ENCODE measurements around the gene CEACAM21.
"Not testable (repeated sequence)": the region's sequence is repeated elsewhere in the genome, so short reads cannot be mapped to it uniquely, and the experiment has no call there.

The CEACAM21 gene

GRCh38 chr19:41554907-41555306 is 21.1 kb upstream of the CEACAM21 start:
- DNase-seq (ENCODE audit: low read depth in 1 of 2, low spot score in 1 of 2) = no peak
- no peak for TF ChIP-seq JUND (IDR thresholded peaks at IDR 0.05; ENCODE audit: low read depth)
- in situ Hi-C loops (cut with HindIII; ENCODE audit: low pct_unique_long_range_greater_than_20kb, low sequenced_read_pairs) = no loop called here

DNA sequence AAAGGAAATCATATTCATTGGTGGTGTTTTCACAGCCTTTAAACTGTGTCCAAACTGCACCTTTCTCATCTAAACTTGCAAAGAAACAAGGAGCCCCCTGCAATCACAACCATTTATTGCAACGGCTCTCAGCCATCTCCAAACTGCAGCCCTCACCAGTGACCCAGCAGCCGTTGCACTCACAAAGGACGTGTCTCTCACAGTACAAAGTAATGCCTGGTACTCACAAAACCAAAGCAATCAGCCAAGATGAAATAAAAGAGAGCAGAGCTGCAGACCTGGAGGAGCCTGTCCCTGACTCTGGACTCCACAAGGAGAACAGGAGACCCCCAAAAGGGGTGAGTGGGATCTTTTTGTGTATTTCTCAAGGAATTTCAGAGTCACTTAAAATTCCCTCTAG is 20.2 kb upstream of the CEACAM21 start:
- no peak for DNase-seq (ENCODE audit: low read depth in 1 of 2, low spot score in 1 of 2)
- TF ChIP-seq JUND (IDR thresholded peaks at IDR 0.05; ENCODE audit: low read depth) = no peak
- in situ Hi-C loops (cut with HindIII; ENCODE audit: low pct_unique_long_range_greater_than_20kb, low sequenced_read_pairs) = no loop called here

GRCh38 chr19:41563854-41564514 is 12.0 kb upstream of the CEACAM21 start:
- DNase-seq (ENCODE audit: low read depth in 1 of 2, low spot score in 1 of 2) = no peak
- no peak for TF ChIP-seq JUND (IDR thresholded peaks at IDR 0.05; ENCODE audit: low read depth)
- in situ Hi-C loops (cut with HindIII; ENCODE audit: low pct_unique_long_range_greater_than_20kb, low sequenced_read_pairs) = no loop called here

DNA sequence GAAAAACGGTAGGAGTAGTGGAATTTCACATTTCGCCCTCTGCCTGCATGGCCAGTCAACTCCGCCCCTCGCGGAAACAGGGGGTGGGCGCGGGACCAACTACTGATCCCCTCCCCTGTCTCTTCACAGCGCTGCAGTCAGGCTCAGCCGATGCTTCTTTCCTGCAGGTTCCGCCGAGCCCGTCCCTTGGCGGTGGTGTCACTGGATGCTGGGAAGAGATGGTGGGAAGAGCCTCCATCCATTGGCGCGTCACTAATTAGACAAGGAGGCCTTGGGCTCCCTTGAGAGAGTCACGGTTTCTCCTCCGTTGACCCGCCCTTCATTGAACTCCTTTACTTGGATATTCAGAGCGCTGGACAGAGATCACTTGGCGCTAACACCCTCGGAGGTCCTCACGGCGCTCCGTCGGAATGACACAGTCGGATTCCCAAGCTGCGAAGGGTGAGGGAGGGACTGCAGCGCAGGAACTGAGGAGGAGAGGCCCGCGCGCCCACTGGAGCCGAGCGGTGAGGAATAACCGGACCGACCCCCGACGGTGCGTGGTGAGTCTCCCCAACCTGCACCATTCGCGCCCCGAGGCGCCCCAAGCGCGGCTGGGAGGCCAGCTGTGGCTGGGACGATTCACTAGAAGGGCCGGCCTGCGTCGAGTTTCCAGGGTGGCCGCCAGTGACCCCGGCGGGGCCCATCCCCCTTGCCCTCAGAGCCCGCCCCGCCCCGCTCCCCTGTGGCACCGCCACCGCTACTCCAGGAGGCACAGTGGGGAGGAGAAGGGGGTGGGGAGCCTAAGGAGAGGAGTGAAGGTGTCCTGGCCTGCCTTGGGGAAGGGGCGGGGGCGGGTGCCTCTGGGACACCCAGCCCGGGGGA is 11.2 kb upstream of the CEACAM21 start:
- peak in 1 of 2 experiments; percentile 16 for DNase-seq (ENCODE audit: low read depth in 1 of 2, low spot score in 1 of 2)
- TF ChIP-seq JUND (IDR thresholded peaks at IDR 0.05; ENCODE audit: low read depth) = no peak
- in situ Hi-C loops (cut with HindIII; ENCODE audit: low pct_unique_long_range_greater_than_20kb, low sequenced_read_pairs) = no loop called here

GRCh38 chr19:41565379-41565720 is 10.6 kb upstream of the CEACAM21 start:
- in situ Hi-C loops (cut with HindIII; ENCODE audit: low pct_unique_long_range_greater_than_20kb, low sequenced_read_pairs) = no loop called here
- TF ChIP-seq JUND (IDR thresholded peaks at IDR 0.05; ENCODE audit: low read depth) = no peak
- DNase-seq (ENCODE audit: low read depth in 1 of 2, low spot score in 1 of 2) = no peak

GRCh38 chr19:41566001-41566400 is 10.0 kb upstream of the CEACAM21 start:
- in situ Hi-C loops (cut with HindIII; ENCODE audit: low pct_unique_long_range_greater_than_20kb, low sequenced_read_pairs) = no loop called here
- no peak for DNase-seq (ENCODE audit: low read depth in 1 of 2, low spot score in 1 of 2)
- no peak for TF ChIP-seq JUND (IDR thresholded peaks at IDR 0.05; ENCODE audit: low read depth)

- no peak for TF ChIP-seq JUND (IDR thresholded peaks at IDR 0.05; ENCODE audit: low read depth)
- DNase-seq (ENCODE audit: low read depth in 1 of 2, low spot score in 1 of 2) = no peak
- in situ Hi-C loops (cut with HindIII; ENCODE audit: low pct_unique_long_range_greater_than_20kb, low sequenced_read_pairs) = no loop called here
These were observed 6.3 kb upstream of the CEACAM21 start for GRCh38 chr19:41569481-41570150.

DNA sequence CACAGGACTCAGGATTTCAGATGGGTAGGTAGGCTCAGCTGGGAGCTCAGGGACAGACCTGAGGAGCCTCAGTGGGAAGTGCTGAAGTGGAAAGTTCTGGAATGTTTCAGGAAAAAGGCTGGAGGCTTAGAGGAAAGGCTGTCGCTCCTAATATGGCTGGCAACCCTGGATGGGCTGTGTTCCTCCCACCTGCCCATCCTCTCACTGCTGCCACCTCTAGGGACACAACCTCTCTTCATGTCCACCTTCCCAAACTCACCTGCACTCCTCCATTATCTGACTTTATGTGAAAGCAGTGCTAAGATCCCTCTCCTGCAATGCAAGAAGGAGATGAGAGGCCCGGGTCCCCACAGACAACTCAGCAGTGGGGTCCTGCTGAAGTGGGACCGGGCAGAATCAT is 5.8 kb upstream of the CEACAM21 start:
- TF ChIP-seq JUND (IDR thresholded peaks at IDR 0.05; ENCODE audit: low read depth) = no peak
- DNase-seq (ENCODE audit: low read depth in 1 of 2, low spot score in 1 of 2) = peak in 1 of 2 experiments; percentile 37
- in situ Hi-C loops (cut with HindIII; ENCODE audit: low pct_unique_long_range_greater_than_20kb, low sequenced_read_pairs) = no loop called here

DNA sequence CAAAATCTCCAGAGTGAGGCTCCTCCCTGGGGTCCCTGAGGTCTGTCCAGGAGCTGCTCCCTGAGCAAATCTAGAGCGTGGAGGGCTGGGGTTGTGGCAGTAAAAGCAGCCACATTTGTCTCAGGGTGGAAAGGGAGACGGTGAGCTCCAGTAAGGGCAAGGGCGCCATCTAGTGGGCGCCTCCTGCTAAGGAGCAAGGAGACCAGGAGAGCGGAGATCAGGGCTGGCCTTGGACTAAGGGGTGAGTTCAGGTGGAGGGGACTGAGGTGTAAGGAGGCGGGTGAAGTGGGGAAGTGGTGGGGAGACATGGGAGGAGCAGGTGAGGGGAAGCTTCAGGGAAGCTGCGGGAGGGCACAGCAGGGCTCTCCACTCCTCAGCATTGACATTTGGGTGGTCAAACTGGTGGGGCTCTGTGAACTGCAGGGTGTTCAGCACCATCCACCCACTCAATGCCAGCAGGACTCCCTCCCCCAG is 5.3 kb upstream of the CEACAM21 start:
- no peak for TF ChIP-seq JUND (IDR thresholded peaks at IDR 0.05; ENCODE audit: low read depth)
- in situ Hi-C loops (cut with HindIII; ENCODE audit: low pct_unique_long_range_greater_than_20kb, low sequenced_read_pairs) = no loop called here
- DNase-seq (ENCODE audit: low read depth in 1 of 2, low spot score in 1 of 2) = peak in 1 of 2 experiments; percentile 81

GRCh38 chr19:41577144-41577830 is 1.3 kb downstream of the CEACAM21 start:
- no peak for DNase-seq (ENCODE audit: low read depth in 1 of 2, low spot score in 1 of 2)
- in situ Hi-C loops (cut with HindIII; ENCODE audit: low pct_unique_long_range_greater_than_20kb, low sequenced_read_pairs) = no loop called here
- TF ChIP-seq JUND (IDR thresholded peaks at IDR 0.05; ENCODE audit: low read depth) = no peak

DNA sequence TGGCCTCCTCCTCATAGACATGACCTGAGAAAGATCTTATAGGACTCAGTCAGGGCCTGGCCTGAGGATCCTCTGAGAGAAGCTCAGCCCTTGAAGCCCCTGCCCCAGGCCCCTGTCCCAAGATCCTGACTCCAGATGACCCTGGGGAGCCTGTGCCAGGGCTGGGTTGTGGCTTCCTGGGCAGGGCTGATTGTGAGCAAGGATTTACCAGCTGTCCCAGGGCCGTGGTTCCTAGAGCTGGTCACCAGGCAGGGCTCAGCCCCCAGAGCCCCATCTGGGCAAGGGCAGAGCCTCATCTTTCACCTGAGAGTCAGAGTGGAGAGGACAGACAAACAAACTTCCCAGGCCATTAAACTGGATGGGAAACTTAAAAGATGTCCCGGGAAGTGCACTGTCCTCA is 1.9 kb downstream of the CEACAM21 start:
- in situ Hi-C loops (cut with HindIII; ENCODE audit: low pct_unique_long_range_greater_than_20kb, low sequenced_read_pairs) = no loop called here

DNA sequence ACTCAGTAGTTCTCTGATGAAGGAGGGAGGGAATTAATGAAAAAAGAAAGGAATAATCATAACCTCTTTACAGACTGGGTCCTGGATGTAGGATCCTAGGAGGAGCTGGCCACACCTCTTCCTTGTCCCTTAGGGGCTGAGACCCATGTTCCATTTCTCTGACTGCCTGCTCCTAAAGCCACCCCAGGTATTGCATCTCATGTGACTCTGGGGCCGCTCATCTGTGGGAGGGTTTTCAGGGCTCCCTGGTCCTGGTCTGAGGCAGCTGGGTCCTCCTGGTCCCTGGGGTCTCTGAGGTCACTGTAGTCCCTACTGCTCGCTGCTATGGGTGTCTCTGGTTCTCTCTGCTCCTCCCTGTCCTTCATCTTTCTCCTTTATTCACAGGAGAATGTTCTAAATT is 2.9 kb downstream of the CEACAM21 start:
- no peak for TF ChIP-seq JUND (IDR thresholded peaks at IDR 0.05; ENCODE audit: low read depth)
- no peak for DNase-seq (ENCODE audit: low read depth in 1 of 2, low spot score in 1 of 2)
- in situ Hi-C loops (cut with HindIII; ENCODE audit: low pct_unique_long_range_greater_than_20kb, low sequenced_read_pairs) = no loop called here

More for the DNA sequence above, 1.9 kb downstream of the CEACAM21 start:
- no peak for TF ChIP-seq JUND (IDR thresholded peaks at IDR 0.05; ENCODE audit: low read depth)
- no peak for DNase-seq (ENCODE audit: low read depth in 1 of 2, low spot score in 1 of 2)

DNA sequence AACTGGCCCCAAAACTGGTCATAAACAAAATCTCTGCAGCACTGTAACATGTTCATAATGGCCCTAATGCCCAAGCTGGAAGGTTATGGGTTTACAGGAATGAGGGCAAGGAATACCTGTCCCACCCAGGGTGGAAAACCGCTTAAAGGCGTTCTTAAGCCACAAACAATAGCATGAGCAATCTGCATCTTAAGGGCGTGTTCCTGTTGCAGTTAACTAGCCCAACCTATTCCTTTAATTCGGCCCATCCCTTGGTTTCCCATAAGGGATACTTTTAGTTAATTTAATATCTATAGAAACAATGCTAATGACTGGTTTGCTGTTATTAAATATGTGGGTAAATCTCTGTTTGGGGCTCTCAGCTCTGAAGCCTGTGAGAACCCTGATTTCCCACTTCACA is 5.1 kb downstream of the CEACAM21 start:
- DNase-seq (ENCODE audit: low read depth in 1 of 2, low spot score in 1 of 2); in situ Hi-C loops (cut with HindIII; ENCODE audit: low pct_unique_long_range_greater_than_20kb, low sequenced_read_pairs): not testable (repeated sequence)

DNA sequence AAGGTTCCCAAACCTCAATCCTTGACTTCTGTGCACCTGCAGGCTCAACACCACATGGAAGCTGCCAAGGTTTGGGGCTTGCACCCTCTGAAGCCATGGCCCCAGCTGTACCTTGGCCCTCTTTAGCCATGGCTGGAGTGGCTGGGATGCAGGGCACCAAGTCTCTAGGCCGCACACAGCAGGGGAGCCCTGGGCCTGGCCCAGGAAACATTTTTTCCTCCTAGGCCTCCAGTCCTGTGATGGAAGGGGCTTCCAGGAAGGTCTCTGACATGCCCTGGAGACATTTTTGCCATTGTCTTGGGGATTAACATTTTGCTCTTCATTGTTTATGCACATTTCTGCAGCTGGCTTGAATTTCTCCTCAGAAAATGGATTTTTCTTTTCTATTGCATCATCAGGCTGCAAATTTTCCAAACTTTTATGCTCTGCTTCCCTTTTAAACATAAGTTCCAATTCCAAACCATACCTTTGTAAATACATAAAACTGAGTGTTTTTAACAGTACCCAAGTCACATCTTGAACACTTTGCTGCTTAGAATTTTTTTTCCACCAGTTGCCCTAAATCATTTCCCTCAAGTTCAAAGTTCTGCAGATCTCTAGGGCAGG is 6.7 kb downstream of the CEACAM21 start:
- DNase-seq (ENCODE audit: low read depth in 1 of 2, low spot score in 1 of 2); in situ Hi-C loops (cut with HindIII; ENCODE audit: low pct_unique_long_range_greater_than_20kb, low sequenced_read_pairs): not testable (repeated sequence)

Measured in T47D (cell line).